GM21737 (cell line): Measurements from ENCODE around the gene SUCLG1.
"Not testable (repeated sequence)": the region's sequence is repeated elsewhere in the genome, so short reads cannot be mapped to it uniquely, and the experiment has no call there.

ENCODE experiments used
- ATAC-seq: cut with Tn5 transposase; IDR thresholded peaks from one replicate; pipeline ENCODE4 v1.9.1; 2021; ENCODE audit warnings: mild to moderate bottlenecking, moderate library complexity; ENCODE audit not compliant: unreplicated experiment

SUCLG1 gene

DNA sequence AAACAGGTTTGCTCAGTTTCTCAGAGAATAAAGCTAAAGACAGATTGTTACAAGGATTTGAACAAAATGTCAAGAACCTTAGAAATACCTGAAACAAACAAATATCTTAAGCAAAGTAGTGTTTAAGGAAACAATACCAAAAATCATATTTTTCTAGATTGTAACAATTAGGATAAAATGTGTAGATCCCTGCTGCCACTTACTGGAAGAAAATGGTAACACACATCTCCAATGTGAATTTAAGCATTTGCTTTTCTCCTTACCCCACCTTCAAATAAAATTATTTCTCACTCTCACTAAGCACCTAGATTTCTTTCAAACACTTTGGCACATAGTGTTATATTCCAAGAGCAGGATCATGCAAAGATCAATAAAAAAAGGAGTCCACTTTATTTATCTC, 34.9 kb downstream of the SUCLG1 start:
- no peak for ATAC-seq

DNA sequence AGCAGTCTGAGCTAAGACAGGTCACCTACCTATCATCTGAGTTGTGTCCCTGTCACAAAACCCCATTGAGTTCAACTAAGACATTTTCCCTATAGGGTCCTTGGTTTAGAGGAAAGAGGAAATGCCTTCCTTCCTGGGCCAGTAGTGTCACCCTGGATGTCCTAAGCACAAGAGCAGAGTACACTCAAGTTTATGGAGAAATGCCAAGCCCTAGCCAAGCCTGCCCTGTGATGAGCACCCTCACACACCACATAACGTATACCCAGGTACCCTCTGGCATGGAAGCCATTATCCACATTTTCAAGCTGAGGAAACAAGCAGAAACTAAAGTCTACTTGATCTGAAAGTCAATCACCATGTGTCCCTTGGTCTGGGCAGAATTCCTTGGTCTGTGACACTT, 37.3 kb downstream of the SUCLG1 start:
- ATAC-seq, result no peak

- ATAC-seq, result no peak
These were observed 37.9 kb downstream of the SUCLG1 start for GRCh38 chr2:84421197-84421596.

DNA sequence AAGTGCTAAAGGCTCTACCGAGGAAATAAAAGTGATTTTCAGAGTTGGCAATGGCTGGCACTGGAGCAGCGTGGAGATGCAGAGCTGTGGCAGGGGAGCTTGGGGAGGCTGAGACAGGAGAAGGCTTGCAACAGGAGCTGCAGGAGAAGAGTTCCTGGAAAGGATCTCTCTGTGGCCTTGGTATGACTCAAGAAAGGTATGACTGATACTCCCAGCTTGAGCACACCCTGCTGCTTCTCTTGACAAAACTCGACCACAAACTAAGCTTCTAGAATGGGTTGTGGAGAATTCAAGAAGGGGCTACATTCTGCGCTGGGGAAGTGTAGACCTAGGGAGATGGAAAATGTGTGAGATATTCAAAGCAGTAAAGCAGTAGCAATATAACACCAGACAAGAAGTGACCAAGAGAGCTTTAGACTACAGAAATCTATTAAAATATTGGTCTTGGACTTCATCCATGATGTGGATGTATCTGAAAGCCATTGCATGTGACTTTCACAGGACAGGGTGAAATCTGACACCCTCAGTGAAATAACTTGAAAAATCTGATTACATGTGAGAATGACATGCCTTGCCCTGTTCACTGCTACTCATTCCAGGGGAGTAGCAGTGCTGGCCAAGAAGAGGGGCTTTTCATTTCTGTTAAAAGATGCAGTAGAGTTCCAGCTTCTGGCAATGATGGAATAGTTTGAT, 41.5 kb downstream of the SUCLG1 start:
- ATAC-seq, result no peak

- ATAC-seq, result no peak
These were observed 49.5 kb downstream of the SUCLG1 start for GRCh38 chr2:84409531-84409930.

DNA sequence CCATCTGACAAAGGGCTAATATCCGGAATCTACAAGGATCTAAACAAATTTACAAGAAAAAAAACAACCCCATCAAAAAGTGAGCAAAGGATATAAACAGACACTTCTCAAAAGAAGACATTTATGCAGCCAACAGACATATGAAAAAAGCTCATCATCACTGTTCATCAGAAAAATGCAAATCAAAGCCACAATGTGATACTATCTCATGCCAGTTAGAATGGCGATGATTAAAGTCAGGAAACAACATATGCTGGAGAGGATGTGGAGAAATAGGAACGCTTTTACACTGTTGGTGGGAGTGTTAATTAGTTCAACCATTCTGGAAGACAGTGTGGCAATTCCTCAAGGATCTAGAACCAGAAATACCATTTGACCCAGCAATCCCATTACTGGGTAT, 57.0 kb downstream of the SUCLG1 start:
- not testable (repeated sequence) for ATAC-seq

- ATAC-seq, result not testable (repeated sequence)
These were observed 59.2 kb downstream of the SUCLG1 start for GRCh38 chr2:84399839-84400238.

DNA sequence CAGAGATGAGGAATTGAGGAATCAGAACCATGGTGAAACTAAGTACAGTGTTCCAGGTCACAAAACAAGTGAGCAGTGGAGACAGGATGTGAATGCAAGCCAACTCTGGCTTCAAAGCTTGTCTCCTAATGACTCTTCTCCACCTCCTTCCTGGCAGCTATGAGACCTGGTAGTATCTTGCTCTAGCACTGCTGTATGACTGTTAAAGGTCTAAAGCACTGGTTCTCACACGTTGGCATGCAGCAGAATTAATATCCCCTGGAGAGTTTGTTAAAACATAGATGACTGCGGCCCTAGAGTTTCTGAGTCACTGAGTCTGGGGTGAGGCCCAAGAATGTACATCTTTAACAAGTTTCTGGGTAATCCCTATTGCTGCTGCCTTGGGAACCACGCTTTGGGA, 63.3 kb downstream of the SUCLG1 start:
- no peak for ATAC-seq

DNA sequence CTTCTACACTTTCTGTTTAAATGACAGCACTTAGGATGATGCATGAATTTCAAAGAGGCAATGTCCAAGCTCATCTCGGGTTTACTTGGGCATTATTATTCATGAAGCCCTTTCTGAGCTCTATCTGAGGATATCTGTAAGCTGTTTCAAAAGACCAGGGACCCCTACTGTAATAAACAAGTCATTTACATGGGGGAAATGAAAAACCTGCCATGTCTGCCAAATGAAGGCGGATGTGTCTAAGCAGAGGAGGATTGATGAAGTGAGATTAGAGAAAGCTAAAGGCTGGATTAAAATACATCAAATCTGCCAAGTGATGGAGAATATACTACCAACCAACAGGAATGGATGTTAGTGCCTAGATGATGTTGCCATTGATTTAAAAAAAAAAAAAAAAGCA, 64.5 kb downstream of the SUCLG1 start:
- ATAC-seq, result no peak

GRCh38 chr2:84393829-84394228, 65.3 kb downstream of the SUCLG1 start:
- no peak for ATAC-seq

DNA sequence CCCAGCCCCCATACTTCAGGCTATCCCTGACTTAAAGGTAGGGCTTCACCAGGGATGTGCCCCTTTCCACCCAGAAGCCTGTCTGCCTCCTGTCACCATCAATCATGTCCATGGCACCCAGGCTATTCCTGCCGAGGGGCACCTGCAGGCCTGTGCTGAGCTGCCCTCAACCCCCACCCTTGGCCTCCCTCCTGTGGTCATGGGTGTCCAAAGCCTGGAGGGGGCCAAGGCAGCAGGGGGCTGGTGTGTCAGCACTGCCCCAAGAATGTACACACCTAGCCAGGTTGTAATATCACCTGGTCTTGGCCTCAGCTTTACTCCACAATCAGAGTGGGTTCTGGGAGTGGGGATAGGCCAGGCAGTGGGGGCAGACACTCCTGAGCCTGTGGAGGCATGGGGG, 69.3 kb downstream of the SUCLG1 start:
- ATAC-seq, result no peak

DNA sequence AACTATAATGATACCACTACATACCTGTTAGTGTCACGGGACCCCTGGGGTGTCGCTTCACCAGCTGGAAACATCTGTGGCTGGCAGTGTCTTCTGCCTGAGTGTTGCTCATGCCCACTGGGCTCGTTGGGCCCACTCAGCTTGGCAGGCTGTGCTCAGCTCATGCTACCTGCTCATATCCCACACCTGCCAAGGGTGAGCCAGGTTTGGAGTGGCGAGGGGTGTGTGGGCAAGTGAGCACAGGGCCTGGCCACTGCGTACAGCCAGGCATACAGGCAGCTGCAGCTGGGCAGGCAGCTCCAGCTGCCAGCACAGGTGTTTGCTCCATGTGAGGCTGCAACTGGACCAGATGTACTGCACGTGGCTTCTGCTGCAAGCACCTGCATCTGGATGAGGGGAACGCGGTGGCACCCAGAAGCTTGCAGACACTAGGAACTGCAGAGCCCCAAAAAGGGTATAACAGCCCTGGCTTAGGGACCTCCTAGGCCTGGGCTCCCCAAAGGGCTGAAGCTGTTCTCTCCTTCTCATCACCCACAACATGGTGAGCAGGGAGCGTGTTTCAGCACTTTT, 70.1 kb downstream of the SUCLG1 start:
- ATAC-seq, result no peak

DNA sequence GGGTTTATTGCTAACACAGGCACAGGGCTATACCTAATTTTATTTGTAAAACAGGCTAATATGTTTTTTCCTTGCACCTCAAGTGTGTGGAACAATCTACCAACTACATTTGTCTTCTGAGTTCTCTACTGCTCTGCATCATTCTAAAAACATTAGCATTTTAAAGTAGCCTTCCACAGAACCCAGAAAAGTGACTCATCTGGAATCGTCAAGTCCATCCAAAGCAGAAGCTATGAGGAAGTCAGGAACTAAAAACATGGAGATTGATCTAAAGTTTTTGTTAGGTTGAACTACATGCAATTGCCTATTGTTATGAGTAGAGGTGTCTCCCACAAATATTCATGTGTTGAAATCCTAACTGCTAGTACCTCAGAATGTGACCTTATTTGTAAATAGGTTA, 70.9 kb downstream of the SUCLG1 start:
- ATAC-seq, result no peak

GRCh38 chr2:84386336-84387040, 72.6 kb downstream of the SUCLG1 start:
- ATAC-seq, result no peak

- no peak for ATAC-seq
These were observed 75.8 kb downstream of the SUCLG1 start for GRCh38 chr2:84383271-84383670.

DNA sequence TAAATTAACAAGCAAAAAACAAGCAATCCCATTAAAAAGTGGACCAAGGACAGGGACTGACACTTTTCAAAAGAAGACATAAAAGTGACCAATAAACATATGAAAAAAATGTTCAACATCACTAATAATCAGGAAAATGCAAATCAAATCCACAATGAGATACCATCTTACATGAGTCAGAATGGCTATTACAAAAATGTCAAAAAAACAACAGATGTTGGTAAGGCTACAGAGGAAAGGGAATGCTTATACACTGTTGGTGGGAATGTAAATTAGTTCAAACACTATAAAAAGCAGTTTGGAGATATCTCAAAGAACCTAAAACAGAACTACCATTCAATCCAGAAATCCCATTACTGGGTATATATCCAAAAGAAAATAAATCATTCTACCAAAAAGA, 78.2 kb downstream of the SUCLG1 start:
- ATAC-seq, result no peak

- no peak for ATAC-seq
These were observed 80.1 kb downstream of the SUCLG1 start for GRCh38 chr2:84378960-84379359.

GRCh38 chr2:84375020-84375419, 84.1 kb downstream of the SUCLG1 start:
- no peak for ATAC-seq

DNA sequence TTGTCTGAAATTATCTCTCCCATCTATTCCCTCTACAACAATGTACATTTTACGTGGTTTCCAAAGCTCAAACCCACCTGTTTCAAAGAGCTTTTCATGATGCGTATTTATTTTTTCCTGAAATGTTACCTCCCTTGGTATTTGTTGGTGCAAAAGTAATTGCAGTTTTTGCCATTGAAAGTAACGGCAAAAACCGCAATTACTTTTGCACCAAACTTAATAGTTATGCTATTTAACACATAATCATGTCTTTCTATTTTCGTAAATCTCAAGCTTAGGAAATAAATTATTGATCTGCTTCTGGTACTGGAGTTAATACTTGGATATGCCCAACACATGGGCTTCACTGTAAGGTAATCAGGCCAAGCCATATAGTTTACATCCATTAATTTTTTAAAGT, 85.2 kb downstream of the SUCLG1 start:
- no peak for ATAC-seq
